IPS-NIHi7 (cell line): Measurements from ENCODE around the gene CCDC18.
"Not testable (repeated sequence)": the region's sequence is repeated elsewhere in the genome, so short reads cannot be mapped to it uniquely, and the experiment has no call there.

Source experiments
- DNase-seq: peaks from one replicate; pipeline ENCODE4 v3.0.0; 2012; ENCODE audit warnings: mixed read lengths; ENCODE audit errors: extremely low spot score

The CCDC18 gene

DNA sequence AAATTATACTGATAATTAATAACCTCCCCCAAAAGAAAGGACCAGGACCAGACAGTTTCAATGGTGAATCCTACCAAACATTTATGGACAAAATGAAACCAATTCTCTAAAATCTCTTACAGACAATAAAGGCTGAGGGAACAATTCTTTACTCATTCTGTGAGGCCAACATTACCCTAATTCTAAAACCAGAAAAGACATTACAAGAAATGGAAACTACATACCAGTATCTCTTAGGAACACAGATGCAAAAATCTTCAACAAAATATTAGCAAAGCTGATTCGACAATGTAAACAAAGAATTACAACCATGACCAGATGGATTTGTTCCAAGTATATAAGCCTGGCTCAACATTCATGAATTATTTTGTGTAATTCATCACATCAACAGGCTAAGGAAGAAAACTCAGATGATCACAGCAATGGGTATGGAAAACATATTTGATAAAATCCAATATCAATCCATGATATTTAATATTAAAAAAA, 8.9 kb upstream of the CCDC18 start:
- no peak for DNase-seq

DNA sequence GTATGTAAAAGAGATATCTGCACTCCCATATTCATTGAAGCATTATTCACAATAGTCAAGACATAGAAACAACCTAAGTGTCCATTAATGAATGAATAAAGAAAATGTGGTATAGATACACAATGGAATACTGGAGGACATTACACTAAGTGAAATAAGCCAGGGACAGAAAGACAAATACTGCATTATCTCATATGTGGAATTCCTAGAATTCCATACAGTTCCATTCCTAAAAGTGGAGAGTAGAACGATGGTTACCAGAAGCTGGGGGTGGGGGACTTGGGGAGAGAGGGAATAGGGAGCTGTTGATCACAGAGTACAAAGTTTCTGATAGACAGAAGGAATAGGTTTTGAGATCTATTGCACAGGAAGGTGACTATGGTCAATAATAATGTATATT, 7.7 kb upstream of the CCDC18 start:
- no peak for DNase-seq

DNA sequence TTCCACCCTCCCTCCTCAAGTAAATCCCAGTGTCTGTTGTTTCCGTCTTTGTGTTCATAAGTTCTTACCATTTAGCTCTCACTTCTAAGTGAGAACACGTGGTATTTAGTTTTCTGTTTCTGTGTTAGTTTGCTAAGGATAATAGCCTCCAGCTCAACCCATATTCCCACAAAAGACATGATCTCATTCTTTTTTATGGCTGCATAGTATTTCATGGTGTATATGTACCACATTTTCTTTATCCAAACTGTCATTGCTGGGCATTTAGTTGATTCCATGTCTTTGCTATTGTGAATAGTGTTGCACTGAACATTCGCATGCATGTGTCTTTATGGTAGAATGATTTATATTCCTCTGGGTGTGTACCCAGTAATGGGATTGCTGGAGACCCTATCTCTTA, 5.9 kb upstream of the CCDC18 start:
- not testable (repeated sequence) for DNase-seq

DNA sequence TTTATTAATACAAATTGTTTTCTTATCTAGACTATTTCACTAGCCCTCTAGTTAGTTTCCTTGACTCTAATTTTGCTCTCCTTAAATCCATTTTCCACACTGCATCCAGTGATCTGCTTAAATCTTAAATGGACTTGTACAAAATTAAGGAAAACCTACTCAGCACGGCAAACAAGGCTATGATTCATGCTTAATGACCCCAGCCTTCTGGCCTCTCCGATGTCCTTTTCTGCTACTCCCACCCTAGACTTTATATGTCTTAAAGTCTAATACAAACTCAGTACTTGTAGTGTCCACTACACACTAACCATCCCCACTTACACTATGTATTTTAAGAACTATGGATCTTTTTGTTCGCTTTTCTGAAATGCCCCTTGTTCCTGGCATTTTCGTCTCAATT, 2.5 kb upstream of the CCDC18 start:
- no peak for DNase-seq

DNA sequence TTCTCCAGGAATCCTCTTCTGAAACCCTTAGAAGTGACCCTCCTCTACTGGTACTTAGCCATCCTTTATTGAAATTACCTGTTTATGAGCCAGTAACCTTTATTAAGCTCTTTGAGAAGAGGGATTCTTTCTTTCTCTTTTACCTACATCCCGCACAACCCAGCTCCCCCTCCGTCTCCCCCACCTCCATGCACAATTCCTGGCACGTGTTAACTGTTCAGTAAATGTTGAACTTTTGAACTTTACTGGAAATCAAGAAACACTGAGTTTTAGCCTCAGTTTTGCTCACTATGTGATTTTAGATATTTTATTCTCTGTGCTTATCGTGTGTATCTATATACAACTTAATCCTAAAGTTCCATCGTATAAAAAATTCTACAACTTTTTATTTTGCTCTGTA, 2.1 kb upstream of the CCDC18 start:
- DNase-seq, result no peak

DNA sequence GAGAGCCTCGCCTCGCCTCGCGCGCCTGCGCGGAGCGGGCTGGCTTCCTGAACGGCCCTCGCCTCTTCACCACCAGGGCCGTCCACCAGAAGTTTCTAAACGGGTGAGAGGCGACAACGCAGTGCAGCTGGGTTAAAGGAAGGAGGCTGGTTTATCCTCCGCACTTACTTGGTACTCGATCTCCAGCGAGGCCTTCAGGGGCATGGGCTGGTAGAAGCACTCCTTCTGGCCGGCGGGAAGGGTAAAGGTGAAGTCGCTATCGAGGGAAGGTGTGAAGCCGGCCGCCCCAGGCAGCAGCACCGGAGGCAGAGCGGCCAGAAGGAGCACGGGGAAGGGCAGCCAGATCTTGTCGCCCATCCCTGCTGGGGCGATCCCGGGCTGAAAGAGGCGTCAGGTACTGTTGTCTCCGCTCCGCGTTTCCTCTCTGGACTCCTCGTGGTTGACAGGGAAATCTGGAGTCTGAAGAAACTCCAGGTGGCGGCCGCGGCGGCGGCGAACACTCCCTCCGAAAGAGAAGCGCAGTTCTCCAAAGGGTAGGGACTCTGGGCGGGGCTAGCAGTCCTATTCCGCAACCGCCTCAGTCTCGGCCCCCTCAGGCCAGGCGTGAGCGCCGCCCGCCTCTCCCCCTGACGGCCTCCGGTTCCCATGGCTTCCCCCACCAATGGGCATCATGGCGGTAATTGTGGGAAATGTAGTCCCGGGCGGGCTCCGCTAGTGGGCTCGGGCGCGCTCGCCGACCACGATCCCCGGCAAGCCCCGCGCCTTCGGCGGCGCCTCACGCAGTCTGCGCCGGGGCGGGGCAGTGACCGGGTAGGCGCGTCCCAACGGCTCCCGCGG, 420 bp upstream of the CCDC18 start, which contains the start of gene TMED5:
TSS of gene TMED5 (minus strand) at position 528 of the 837 bp plus-strand sequence. CDS start at position 357, 171 bp downstream.
- DNase-seq, result peak; percentile 93

DNA sequence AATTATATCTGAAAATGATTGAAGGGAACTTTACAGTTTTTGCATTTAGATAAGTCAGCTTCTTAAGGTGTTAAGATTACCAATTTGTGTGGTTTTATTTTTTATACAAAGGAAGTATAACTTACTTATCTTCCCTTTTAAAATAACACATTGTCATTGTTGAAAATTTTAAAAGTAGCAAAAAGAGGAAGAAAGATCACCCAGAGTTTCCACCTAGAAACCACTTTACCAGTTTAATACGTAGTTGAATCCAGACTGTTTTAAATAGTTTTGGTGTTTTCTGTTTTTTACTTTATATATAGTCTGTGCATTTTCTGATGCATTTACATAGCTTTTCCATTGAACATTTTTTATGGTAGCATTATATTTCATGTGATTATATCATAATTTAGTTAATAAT, 6.1 kb downstream of the CCDC18 start:
- DNase-seq, result no peak

DNA sequence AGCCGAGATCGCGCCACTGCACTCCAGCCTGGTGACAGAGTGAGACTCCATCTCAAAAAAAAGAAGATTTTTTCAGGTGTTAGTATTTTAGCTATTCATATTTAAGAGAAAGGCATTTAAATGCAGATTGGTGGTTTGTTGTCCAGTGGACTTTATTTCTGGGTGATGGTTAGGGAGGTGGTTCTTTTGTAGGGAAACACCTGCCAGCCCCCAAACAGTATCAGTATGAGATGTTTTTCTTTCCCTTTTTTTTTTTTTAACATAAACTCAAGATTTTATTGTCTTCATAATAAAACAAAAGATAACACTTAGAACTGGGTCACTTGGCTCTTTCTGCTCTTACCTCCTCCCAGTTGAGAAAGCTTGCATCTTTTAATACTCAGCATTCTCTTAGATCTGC, 9.9 kb downstream of the CCDC18 start:
- DNase-seq, result no peak

DNA sequence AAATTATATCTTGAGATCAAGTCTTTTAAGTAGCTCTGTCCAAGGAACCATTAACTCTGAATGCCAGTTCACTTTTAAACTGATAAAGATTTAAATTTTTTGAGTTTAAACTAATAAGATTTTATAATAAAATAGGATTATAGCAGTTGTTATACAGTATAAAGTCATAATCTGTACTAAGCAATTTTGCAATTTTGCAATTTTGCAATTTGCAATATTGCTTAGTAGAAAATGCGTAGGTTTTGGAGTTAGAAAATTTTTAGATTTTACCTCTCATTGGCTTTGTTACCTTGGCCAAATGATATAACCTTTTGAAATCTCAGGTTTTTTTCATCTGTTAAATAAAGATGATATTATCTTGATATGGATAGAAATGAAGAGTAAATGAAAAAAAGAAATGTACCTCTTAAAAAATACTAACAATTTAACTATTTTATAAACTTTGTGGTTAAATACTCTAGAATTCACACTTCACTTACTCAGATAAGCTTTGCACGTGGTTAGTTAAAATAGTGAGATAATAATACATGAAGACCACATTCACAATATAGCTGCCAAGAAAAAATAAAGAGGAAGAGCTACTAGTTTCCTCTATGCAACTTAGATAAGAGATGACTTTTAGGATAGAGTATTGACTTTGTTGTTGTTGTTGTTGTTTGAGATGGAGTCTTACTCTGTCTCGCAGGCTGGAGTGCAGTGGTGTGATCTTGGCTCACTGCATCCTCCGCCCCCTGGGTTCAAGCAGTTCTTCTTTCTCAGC, 13.9 kb downstream of the CCDC18 start:
- DNase-seq, result no peak

DNA sequence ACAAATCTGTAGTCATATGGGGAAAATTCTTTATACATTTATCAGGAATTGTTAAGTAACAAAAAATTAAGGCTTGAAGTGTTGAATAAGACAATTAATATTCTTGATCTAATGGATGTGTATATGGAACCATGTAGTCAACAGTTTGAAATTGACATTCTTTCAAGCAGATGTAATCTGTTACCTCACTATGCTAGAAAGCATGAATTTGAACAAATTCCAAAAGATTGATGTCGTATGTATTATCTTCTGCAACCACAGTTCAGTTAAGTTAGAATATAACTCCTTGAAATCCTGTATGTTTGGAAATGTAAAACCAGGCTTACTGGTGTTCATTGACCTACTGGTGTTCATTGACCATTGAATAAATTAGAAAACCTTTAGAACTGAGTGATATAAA, 16.1 kb downstream of the CCDC18 start:
- no peak for DNase-seq

DNA sequence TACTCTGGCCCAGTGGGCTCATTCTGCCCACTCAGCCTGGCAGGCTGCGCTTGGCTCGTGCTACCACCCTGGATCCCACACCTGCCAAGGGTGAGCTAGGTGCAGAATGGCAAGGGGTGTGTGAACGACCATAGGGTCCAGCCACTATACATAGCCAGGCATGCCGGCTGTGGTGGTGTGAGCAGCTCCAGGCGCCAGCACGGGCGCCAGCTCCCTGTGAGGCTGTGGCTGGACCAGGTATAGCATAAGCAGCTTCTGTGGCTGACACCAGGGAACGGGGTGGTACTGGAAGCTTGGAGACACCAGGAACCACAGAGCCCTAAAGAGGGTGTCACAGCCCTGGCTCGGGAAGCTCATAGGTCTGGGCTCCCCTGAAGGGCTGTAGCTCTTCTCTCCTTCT, 18.6 kb downstream of the CCDC18 start:
- DNase-seq, result no peak

DNA sequence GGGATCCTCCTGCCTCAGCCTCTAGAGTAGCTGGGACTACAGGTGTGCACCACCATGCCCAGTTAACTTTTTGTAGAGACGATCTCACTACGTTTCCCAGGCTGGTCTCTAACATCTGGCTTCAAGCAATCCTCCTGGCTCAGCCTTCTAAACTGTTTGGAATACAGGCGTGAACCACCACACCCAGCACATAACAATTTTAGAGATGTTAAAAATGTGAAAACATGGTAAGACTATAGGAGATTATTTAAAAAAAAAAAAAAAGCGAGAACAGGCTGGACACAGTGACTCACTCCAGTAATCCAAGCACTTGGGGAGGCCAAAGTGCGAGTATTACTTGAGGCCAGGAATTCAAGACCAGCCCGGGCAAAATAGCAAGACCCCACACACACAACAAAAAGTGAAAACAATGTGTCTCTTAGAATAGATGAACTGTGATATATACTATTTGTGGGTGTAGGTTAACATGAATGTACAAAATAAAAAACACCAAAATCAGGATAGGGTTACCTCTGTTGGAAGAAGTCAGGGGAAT, 19.6 kb downstream of the CCDC18 start:
- no peak for DNase-seq

DNA sequence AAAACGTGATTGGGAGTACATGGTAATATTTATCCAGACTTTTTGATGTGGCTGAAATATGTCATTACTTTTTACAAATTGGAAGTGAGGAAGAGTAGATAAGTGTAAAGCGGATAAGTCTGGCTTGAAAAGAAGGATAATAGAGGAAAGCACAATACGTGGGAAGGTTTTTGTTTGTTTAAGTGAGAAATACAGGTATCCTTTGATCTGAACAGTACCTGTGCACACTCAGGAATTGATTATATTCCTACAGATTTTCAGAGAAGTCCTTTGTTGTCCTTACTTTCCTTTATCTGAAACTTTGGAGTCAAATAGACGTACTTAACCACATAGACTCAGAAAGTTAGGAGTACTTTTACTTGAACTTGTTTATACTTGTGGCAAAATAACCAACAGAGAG, 20.2 kb downstream of the CCDC18 start:
- DNase-seq, result no peak

DNA sequence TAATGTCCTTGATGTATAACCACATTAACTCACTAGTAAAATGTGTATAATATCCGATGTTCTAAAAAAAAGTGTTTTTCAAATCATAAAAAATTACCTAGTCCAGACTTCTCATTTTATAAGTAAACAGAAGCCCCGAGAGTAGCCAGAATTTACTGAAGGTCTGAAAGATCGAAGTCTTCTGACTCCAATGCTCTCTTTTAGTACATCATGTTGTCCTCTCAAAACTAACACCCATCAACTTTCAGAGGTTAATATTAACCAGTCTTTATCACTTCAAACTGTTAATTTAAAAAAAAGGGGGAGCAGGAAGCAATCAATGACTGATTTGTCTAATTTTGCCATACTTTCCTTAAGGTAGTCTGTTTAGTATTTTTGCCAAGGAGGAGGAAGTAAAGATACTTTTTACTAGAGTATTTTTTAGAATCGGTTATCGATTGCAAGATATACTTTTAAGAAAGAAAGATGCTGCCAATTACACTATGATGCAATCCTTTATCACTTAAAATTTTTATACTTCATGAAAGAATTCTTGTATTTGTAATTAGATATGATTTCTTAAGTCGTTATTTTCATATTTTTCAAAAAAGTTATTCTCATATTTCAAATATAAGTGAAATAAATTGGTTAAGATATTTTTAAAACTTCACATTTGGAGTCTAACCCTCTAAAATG, 25.5 kb downstream of the CCDC18 start:
- no peak for DNase-seq

DNA sequence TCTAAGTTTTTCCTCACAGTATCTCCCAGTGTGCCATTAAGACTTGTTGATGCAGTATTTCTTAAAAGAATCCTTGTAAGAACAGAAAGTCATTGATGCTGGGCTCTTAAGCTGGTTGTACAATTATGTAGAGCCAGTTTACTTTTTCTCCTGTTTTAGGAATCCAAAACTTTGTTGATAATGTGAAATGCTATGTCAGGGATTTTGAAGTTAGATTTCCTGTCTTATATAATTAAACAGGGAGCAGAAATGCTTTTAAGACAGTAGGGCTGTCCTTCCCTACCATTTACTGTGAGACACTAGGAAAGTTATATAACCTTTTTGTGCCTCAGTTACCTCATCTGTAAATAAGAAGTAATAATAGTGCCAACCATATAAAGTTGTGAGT, 26.0 kb downstream of the CCDC18 start:
- DNase-seq, result no peak

DNA sequence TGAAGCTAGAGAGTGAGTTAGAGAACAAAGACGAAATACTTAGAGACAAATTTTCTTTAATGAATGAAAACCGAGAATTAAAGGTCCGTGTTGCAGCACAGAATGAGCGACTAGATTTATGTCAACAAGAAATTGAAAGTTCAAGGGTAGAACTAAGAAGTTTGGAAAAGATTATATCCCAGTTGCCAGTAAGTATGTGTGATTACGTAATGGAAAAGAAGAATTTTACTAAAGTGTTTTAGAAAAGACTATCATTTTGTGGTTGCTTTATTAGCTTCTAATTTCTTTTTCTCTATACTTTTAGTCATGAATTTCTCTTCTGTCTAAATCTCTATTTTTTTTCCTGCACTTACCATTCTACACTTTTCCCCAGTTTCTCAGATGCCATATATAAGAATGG, 26.7 kb downstream of the CCDC18 start:
- no peak for DNase-seq

DNA sequence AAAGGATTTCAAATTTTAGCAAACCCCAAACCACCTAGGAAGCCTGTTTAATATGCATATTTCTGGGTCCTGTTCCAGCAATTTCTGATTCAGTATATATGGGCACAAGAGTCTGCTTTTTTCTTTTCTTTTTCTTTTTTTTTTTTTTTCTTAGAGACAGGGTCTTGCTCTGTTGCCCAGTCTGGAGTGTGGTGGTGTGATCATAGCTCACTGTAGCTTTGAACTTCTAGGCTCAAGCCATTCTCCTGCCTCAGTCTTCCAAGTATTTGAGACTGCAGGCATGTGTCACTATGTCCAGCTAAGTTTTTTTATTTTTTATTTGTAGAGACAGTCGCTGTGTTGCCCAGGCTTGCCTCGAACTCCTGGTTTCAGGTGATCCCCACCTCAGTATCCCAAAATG, 34.8 kb downstream of the CCDC18 start:
- DNase-seq, result no peak

DNA sequence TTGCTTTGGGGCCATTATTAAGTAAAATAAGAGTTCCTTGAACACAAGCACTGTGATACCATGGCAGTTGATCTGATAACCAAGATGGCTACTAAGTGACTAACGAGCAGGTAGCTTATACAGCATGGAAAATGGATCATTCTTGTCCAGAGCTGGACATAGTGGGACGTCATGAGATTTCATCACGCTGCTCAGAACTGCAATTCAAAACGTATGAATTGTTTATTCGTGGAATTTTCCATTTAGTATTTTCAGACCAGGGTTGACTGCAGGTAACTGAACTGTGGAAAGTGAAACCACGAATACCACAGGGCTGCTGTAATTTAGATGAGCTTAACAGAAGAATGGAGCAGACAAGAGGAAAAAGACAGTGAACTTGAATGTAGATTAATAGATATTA, 38.9 kb downstream of the CCDC18 start:
- DNase-seq, result no peak

DNA sequence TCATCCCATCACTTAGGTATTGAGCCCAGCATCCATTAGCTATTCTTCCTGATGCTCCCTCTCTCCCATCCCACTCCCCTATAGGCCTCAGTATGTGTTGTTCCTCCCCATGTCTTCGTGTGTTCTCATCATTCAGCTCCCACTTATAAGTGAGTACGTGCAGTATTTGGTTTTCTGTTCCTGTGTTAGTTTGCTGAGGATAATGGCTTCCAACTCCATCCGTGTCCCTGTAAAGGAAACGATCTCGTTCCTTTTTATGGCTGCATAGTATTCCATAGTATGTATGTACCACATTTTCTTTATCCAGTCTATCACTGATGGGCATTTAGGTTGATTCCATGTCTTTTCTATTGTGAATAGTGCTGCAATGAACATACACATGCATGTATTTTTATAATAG, 40.2 kb downstream of the CCDC18 start:
- not testable (repeated sequence) for DNase-seq

DNA sequence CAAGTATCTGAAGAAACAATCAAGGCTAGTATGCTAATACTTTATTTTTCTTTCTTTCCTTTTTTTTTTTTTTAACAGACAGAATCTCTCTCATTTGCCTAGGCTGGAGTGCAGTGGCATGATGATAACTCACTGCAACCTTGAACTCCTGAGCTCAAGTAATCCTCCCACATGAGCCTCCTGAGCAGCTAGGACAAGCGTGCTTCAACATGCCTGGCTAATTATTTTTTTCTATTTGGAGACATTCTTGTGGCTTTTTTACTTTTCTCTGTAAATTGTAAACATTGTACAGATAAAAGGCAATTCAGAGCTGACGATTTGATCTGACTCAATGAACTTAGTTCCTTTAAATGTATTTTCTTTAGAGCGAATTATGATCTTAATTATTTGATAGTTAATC, 41.4 kb downstream of the CCDC18 start:
- DNase-seq, result no peak

DNA sequence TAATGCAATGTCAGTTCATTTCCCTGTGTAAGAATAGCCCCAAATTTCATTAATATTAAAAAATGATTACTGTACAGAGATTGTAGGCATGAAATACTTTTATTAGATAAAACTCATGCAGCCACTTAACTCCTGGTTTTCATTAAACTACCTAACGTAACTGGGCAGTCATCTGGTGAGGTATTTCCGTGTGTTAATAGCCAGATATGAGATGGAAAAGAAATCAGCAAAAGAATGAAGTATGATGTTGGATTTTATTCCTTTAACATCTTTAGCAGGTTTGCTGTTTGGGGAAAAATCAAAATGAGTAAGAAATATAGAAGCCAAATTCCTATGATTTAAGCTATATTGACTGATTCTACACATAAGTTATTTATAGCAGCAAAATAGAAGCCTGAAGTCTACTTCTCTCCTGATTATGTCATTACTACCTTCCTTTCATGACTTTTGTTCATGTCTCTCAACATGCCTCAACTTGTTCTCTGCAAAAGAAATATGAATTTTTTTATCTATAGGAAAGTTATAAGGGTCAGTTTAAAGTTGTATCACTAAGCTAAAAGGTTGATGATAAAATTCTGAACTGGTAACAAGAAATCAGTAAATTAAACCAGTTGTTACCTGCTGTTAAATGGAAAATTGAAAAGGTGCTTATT, 42.6 kb downstream of the CCDC18 start:
- no peak for DNase-seq

DNA sequence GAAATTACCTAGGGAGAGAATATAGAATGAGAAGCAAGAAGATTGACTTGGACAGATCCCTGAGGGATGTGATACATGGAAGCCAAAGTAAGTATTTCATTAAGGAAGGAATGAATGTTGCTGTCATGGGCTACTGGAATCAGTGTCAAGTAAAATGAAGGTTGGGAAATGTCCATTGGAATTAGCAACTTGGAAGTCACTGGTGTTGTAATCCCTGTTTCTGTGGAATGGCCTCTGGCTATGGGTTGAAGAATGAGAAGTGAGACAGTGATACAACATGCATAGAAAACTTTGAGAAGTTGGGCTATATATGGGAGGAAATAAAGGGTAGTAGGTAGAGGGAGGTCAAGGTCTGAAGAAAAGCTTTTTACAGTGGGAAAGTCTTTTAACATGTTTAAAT, 54.7 kb downstream of the CCDC18 start:
- DNase-seq, result no peak
